ENCODE data around the gene DAZL. TPM values are rescaled to one million over a fixed set of nuclear protein-coding genes. Genes with fewer than 3 reads are reported as not detected.
"Not testable (repeated sequence)": the region's sequence is repeated elsewhere in the genome, so short reads cannot be mapped to it uniquely, and the experiment has no call there.

Gene DAZL
- not detected for total RNA-seq
- 0 reads per million in 2 donors for total RNA-seq

- no peaks in the 10 kb centered on the region for H3K36me3 Mint-ChIP-seq (ENCODE audit: low read depth)
- peaks cover 5% of the 10 kb centered on the region for H3K4me1 Mint-ChIP-seq
- no peak for ATAC-seq
- H3K4me3 Mint-ChIP-seq, result no peak within 1 kb of the TSS
- H3K27me3 Mint-ChIP-seq, result peaks cover 7% of the 10 kb centered on the region
- no peak within 1 kb of the TSS for H3K27ac Mint-ChIP-seq
- H3K9me3 ChIP-seq (ENCODE audit: control insufficient read depth, low read length, poor library complexity, severe bottlenecking), result no peaks in the 10 kb centered on the region
- DNase-seq, result no peak
These were observed at the start of gene DAZL for GRCh38 chr3:16604887-16605602. DAZL (minus strand) TSS chr3:16605423; CDS start chr3:16605205, 218 bp downstream.

- no peak overlapping the region for H3K27ac Mint-ChIP-seq
These were observed 49.8 kb upstream of the DAZL start for GRCh38 chr3:16654976-16655375.

GRCh38 chr3:16653712-16654111, 48.5 kb upstream of the DAZL start:
- no peaks in the 10 kb centered on the region for H3K9me3 ChIP-seq (ENCODE audit: control insufficient read depth, low read length, poor library complexity, severe bottlenecking)
- Mint-ChIP-seq H3K27me3 (peaks cover 10% of the 10 kb centered on the region), H3K27ac (no peak overlapping the region), H3K36me3 (ENCODE audit: low read depth) (no peaks in the 10 kb centered on the region), H3K4me3 (no peak overlapping the region), H3K4me1 (no peaks in the 10 kb centered on the region)
- ATAC-seq, result no peak
- no peak for DNase-seq

More at GRCh38 chr3:16654976-16655375, 49.8 kb upstream of the DAZL start:
- H3K36me3 Mint-ChIP-seq (ENCODE audit: low read depth), result no peaks in the 10 kb centered on the region
- DNase-seq (no peak), ATAC-seq (no peak)
- H3K4me1 Mint-ChIP-seq, result no peaks in the 10 kb centered on the region
- no peak overlapping the region for H3K4me3 Mint-ChIP-seq
- H3K9me3 ChIP-seq (ENCODE audit: control insufficient read depth, low read length, poor library complexity, severe bottlenecking), result no peaks in the 10 kb centered on the region
- H3K27me3 Mint-ChIP-seq, result peaks cover 16% of the 10 kb centered on the region

- Mint-ChIP-seq H3K4me1 (no peaks in the 10 kb centered on the region), H3K4me3 (no peak overlapping the region), H3K36me3 (ENCODE audit: low read depth) (peaks cover 4% of the 10 kb centered on the region), H3K27ac (no peak overlapping the region), H3K27me3 (peaks cover 6% of the 10 kb centered on the region)
- ATAC-seq, result no peak
- DNase-seq, result no peak
- no peaks in the 10 kb centered on the region for H3K9me3 ChIP-seq (ENCODE audit: control insufficient read depth, low read length, poor library complexity, severe bottlenecking)
These were observed 42.4 kb upstream of the DAZL start for GRCh38 chr3:16647668-16648067.

DNA sequence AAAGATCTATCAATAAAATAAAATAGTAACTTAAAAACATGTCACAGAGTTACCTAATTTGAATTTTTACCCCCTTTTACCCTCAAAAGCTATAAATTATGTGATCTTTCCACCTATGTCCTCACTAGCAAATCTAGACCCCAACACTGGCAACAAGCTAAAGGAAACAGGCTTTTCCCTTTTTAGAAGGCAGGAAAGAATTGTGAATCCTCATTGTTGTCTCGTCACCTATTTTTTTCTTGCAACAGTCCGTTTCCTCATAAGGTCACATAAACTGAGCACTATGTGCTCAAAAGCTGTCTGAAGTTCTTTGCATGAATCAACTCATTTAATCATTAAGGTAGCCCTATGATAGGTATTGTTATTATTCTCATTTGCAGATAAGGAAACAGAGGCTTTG, 34.6 kb upstream of the DAZL start:
- no peak for ATAC-seq
- Mint-ChIP-seq H3K4me3 (no peak overlapping the region), H3K4me1 (no peaks in the 10 kb centered on the region), H3K27ac (no peak overlapping the region), H3K27me3 (peaks cover 7% of the 10 kb centered on the region), H3K36me3 (ENCODE audit: low read depth) (peaks cover 2% of the 10 kb centered on the region)
- H3K9me3 ChIP-seq (ENCODE audit: control insufficient read depth, low read length, poor library complexity, severe bottlenecking), result no peaks in the 10 kb centered on the region
- DNase-seq, result no peak

DNA sequence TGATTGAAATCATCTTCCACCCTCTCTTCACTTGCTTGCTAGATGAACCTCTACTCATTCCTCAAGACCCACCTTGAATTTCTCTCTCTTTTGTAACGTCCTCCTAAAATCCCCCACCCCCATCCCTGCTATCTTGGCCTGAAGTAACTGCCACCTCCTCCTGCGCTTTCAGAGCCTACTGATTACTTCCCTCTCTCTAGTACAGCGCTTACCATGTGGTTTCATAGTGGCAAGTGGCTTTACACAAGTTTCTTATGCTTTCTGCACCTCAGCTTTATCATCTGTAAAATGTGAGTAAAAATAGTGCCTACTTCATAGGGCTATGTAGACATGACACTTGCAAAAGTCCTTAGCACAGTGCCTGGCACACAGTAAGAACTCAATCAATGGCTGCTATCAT, 28.7 kb upstream of the DAZL start:
- Mint-ChIP-seq H3K27ac (no peak overlapping the region), H3K4me3 (no peak overlapping the region), H3K4me1 (peaks cover 6% of the 10 kb centered on the region), H3K36me3 (ENCODE audit: low read depth) (no peaks in the 10 kb centered on the region), H3K27me3 (no peaks in the 10 kb centered on the region)
- no peaks in the 10 kb centered on the region for H3K9me3 ChIP-seq (ENCODE audit: control insufficient read depth, low read length, poor library complexity, severe bottlenecking)
- no peak for DNase-seq
- ATAC-seq, result no peak

DNA sequence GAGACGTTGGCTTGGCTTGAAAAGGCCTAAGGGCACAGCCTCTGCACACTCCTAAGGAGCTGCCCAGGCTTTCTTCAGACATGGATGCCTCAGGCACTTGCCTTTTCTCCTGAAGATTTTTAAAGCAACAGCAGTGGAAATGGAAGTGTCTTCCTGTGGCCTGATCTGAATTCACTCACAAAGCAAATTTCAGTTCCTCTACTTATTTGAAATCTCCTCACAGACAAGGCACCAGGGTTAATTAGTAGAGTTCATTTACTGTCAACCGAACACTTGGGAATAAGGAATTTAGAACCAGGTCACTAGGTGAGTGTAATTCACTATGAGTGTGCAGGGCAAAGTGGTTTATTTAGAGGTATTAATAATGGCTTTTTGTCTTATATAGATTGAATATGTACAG, 27.2 kb upstream of the DAZL start:
- ATAC-seq (no peak), DNase-seq (no peak)
- no peaks in the 10 kb centered on the region for H3K36me3 Mint-ChIP-seq (ENCODE audit: low read depth)
- no peaks in the 10 kb centered on the region for H3K27me3 Mint-ChIP-seq
- H3K27ac Mint-ChIP-seq, result no peak overlapping the region
- no peaks in the 10 kb centered on the region for H3K9me3 ChIP-seq (ENCODE audit: control insufficient read depth, low read length, poor library complexity, severe bottlenecking)
- peaks cover 6% of the 10 kb centered on the region for H3K4me1 Mint-ChIP-seq
- H3K4me3 Mint-ChIP-seq, result no peak overlapping the region

- DNase-seq (no peak), ATAC-seq (no peak)
- peaks cover 7% of the 10 kb centered on the region for H3K27me3 Mint-ChIP-seq
- H3K4me3 Mint-ChIP-seq, result no peak overlapping the region
- no peaks in the 10 kb centered on the region for H3K4me1 Mint-ChIP-seq
- no peak overlapping the region for H3K27ac Mint-ChIP-seq
- H3K9me3 ChIP-seq (ENCODE audit: control insufficient read depth, low read length, poor library complexity, severe bottlenecking), result no peaks in the 10 kb centered on the region
- peaks cover 3% of the 10 kb centered on the region for H3K36me3 Mint-ChIP-seq (ENCODE audit: low read depth)
These were observed 13.5 kb upstream of the DAZL start for GRCh38 chr3:16618721-16619120.

DNA sequence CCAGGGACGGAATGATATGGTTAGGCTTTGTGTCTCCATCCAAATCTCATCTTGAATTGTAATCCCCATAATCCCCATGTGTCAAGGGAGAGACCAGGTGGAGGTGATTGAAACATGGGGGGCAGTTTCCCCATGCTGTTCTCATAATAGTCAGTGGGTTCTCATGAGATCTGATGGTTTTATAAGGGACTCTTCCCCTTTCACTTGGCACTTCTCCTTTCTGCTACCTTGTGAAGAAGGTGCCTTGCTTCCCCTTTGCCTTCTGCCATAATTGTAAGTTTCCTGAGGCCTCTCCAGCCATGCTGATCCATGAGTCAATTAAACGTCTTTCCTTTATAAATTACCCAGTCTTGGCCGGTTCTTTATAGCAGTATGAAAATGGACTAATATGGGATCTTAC, 11.9 kb upstream of the DAZL start:
- not testable (repeated sequence) for H3K27ac Mint-ChIP-seq

DNA sequence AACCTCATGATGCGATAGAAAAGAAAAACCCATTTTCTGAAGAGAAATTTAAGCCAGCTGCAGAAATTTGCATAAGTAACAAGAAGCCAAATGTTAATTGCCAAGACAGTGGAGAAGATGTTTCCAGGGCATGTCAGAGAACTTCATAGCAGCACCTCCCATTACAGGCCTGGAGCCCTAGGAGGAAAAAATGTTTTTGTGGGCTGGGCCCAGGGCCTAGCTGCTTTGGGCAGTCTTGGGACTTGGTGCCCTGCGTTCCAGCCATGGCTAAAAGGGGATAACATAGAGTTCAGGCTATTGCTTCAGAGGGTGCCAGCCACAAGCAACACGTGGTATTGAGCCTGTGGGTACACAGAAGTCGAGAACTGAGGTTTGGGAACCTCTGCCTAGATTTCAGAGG, 10.9 kb upstream of the DAZL start:
- no peaks in the 10 kb centered on the region for H3K9me3 ChIP-seq (ENCODE audit: control insufficient read depth, low read length, poor library complexity, severe bottlenecking)
- Mint-ChIP-seq H3K4me3 (no peak overlapping the region), H3K4me1 (no peaks in the 10 kb centered on the region), H3K27me3 (peaks cover 16% of the 10 kb centered on the region), H3K36me3 (ENCODE audit: low read depth) (peaks cover 3% of the 10 kb centered on the region), H3K27ac (no peak overlapping the region)
- ATAC-seq, result no peak
- no peak for DNase-seq

More for the DNA sequence above, 11.9 kb upstream of the DAZL start:
- H3K27me3 Mint-ChIP-seq; H3K36me3 Mint-ChIP-seq (ENCODE audit: low read depth); ATAC-seq; H3K4me1 Mint-ChIP-seq; H3K4me3 Mint-ChIP-seq; H3K9me3 ChIP-seq (ENCODE audit: control insufficient read depth, low read length, poor library complexity, severe bottlenecking); DNase-seq: not testable (repeated sequence)

GRCh38 chr3:16614033-16615031, 9.1 kb upstream of the DAZL start:
- Mint-ChIP-seq H3K27me3 (peaks cover 19% of the 10 kb centered on the region), H3K36me3 (ENCODE audit: low read depth) (peaks cover 3% of the 10 kb centered on the region), H3K4me1 (no peaks in the 10 kb centered on the region), H3K27ac (no peak overlapping the region), H3K4me3 (no peak overlapping the region)
- no peaks in the 10 kb centered on the region for H3K9me3 ChIP-seq (ENCODE audit: control insufficient read depth, low read length, poor library complexity, severe bottlenecking)
- ATAC-seq (no peak), DNase-seq (no peak)

GRCh38 chr3:16609927-16610580, 4.8 kb upstream of the DAZL start:
- DNase-seq (no peak), ATAC-seq (no peak)
- no peak overlapping the region for H3K27ac Mint-ChIP-seq
- H3K4me3 Mint-ChIP-seq, result no peak overlapping the region
- peaks cover 19% of the 10 kb centered on the region for H3K27me3 Mint-ChIP-seq
- H3K36me3 Mint-ChIP-seq (ENCODE audit: low read depth), result no peaks in the 10 kb centered on the region
- no peaks in the 10 kb centered on the region for H3K4me1 Mint-ChIP-seq
- H3K9me3 ChIP-seq (ENCODE audit: control insufficient read depth, low read length, poor library complexity, severe bottlenecking), result no peaks in the 10 kb centered on the region

GRCh38 chr3:16608816-16609215, 3.6 kb upstream of the DAZL start:
- Mint-ChIP-seq H3K27ac (no peak overlapping the region), H3K4me1 (no peaks in the 10 kb centered on the region), H3K27me3 (peaks cover 13% of the 10 kb centered on the region), H3K36me3 (ENCODE audit: low read depth) (no peaks in the 10 kb centered on the region), H3K4me3 (no peak overlapping the region)
- H3K9me3 ChIP-seq (ENCODE audit: control insufficient read depth, low read length, poor library complexity, severe bottlenecking), result no peaks in the 10 kb centered on the region
- ATAC-seq, result no peak
- no peak for DNase-seq
